HG03060 (cell line): ENCODE data around the gene PTPRT.

ENCODE experiments used
- ATAC-seq: cut with Tn5 transposase; IDR thresholded peaks from one replicate; pipeline ENCODE4 v1.9.1; 2021; ENCODE audit warnings: low read depth, moderate number of reproducible peaks; ENCODE audit not compliant: unreplicated experiment

Gene PTPRT

DNA sequence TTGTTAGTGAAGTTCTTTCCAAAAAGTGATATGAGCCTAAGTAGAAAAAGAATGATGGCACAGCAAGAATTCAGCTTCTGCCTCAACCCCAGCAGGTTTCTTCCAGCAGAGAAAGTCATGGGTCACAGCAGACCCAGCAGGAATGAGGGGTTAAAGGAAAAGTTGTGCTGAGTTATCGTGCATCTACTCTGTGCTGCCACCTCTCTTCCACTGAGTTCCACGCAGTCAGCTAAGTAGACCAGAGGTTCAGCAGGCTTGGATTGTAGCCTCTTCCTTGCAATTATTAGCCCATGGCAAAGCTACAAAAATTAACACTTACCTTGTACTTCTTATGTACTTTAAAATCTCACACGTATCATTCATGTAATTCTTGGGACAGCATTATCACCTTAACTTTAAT is 510.8 kb downstream of the PTPRT start:
- ATAC-seq: no peak

DNA sequence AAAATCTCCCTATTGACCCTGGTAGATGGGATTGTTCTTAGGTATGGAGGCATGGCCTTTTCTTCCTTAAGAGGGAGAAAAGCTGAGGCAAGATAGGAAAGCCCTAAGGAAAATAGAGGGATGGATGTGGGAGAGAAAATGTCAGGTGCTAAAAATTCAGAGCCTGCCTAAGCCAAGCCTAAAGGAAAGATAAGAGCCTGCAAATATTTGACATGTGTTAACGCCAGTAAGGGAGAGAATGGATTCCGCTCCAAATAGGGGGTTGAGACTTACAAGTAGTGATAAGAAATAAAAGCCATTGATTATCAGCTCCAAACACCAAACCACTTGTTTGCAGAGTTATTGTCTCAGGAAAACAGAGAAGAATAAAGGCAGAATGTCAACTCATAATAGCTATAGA is 533.6 kb downstream of the PTPRT start:
- no peak for ATAC-seq

- no peak for ATAC-seq
These were observed 537.4 kb downstream of the PTPRT start for GRCh38 chr20:42652266-42652665.

GRCh38 chr20:42650191-42650746 is 539.4 kb downstream of the PTPRT start:
- no peak for ATAC-seq

DNA sequence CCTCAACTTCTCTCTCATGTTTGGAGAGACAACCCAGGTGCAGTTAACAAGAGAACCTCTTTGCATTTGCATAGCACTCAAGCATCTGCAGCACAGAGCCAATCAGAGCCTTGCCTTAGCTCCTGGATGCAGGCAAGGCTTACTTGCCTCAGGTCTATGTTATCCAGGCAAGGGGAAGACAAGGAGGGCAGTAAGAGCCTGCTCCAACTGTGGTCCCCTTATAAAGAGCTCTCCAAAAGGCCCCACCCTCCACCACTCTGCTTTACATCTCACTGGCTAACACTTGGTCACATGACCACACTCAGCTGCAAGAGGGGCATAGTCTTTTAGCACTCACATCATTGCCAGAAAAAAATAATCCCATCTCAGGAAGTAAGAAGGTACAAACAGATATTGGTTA is 540.0 kb downstream of the PTPRT start:
- ATAC-seq: no peak

DNA sequence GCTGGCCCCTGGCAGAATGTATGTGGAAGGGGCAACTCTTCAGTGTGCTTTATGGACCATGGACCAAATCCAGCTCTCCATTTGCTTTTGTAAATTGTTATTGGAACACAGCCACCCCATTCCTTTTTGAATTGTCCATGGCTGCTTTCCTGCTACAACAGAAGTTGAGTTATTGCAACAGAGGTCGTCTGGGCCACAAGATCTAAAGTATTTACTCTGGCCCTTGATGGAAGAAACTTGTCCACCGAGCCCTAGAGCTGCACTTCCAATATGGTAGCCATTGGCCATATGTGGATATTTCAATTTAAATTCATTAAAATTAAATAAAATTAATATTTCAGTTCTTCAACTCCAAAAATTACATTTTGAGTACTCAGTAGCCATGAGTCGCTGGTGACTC is 543.5 kb downstream of the PTPRT start:
- ATAC-seq: no peak

GRCh38 chr20:42641886-42642285 is 547.8 kb downstream of the PTPRT start:
- ATAC-seq: no peak

GRCh38 chr20:42639140-42639539 is 550.6 kb downstream of the PTPRT start:
- no peak for ATAC-seq

- ATAC-seq: no peak
These were observed 553.9 kb downstream of the PTPRT start for GRCh38 chr20:42635699-42636411.

DNA sequence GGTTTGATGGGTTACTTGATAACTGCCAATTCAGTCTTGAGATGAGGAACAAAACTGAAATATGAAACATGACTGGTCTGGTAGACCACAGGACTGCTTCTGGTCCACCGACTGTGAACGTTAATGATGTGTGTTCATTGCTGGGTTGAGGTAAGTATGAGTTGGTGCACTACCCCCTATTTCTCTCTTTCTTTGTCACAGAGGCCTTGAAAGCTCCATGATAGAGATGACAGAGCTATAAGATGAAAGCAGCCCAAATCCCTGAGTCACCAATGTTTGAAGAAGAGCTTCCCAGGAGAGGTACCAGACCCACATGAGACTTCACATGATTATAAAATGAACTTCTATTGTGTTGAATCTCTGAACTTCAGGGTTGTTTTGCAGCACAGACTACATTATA is 555.5 kb downstream of the PTPRT start:
- ATAC-seq: no peak

- no peak for ATAC-seq
These were observed 561.0 kb downstream of the PTPRT start for GRCh38 chr20:42628683-42629082.

GRCh38 chr20:42613076-42613475 is 576.6 kb downstream of the PTPRT start:
- ATAC-seq: no peak

- no peak for ATAC-seq
These were observed 577.5 kb downstream of the PTPRT start for GRCh38 chr20:42611889-42612837.

- no peak for ATAC-seq
These were observed 578.3 kb downstream of the PTPRT start for GRCh38 chr20:42611423-42611822.

- ATAC-seq: no peak
These were observed 579.6 kb downstream of the PTPRT start for GRCh38 chr20:42610070-42610469.

GRCh38 chr20:42609618-42610017 is 580.1 kb downstream of the PTPRT start:
- ATAC-seq: no peak

- ATAC-seq: no peak
These were observed 584.4 kb downstream of the PTPRT start for GRCh38 chr20:42604998-42605956.

DNA sequence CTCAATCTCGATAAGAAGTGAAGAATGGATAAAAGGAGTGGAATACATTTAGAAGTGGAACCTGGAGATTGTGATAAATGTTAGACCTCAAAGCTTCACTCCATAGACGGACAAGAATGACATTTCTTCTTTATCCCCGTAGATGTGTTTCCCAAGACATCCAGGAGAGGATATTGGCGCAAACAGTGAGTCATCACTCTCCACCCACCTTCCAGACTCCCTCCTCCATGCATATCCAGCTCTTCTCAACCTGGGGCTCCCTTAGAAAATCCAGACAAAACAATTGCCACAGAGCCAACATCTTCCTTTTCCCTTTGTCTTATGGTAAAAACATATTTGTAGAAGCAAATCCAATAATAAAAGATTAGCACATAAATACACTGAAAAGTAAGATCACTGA is 586.1 kb downstream of the PTPRT start:
- ATAC-seq: no peak

- no peak for ATAC-seq
These were observed 591.1 kb downstream of the PTPRT start for GRCh38 chr20:42598581-42598980.

DNA sequence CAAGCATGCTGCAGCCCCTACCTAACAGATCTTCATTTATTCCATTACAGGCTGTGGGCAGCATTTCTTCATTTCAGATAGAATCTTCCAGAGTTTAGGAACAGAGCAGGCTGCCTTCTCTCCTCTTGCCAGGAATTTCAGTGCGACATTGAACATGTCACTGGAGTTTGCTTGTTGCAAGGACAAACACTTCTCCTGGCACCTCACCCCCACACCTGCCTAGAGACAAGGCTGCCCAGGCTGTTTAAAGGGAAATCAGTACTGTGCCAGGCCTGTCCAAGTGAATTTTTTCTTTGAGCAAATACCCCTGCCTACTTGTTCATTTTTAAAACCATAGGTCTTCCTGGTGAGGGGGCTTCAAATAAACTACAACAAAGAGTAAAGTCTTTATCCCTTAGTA is 594.1 kb downstream of the PTPRT start:
- no peak for ATAC-seq
